CD1c-positive myeloid dendritic cell (primary cell): ENCODE measurements around the gene ANKRD55.
A peak's percentile ranks its signal among the peaks of the same experiment; 100 is the strongest.

Experiments
- DNase-seq: peaks from one replicate; pipeline ENCODE4 v3.0.0-alpha.2; 2016; ENCODE audit errors: extremely low spot score

ANKRD55 gene

DNA sequence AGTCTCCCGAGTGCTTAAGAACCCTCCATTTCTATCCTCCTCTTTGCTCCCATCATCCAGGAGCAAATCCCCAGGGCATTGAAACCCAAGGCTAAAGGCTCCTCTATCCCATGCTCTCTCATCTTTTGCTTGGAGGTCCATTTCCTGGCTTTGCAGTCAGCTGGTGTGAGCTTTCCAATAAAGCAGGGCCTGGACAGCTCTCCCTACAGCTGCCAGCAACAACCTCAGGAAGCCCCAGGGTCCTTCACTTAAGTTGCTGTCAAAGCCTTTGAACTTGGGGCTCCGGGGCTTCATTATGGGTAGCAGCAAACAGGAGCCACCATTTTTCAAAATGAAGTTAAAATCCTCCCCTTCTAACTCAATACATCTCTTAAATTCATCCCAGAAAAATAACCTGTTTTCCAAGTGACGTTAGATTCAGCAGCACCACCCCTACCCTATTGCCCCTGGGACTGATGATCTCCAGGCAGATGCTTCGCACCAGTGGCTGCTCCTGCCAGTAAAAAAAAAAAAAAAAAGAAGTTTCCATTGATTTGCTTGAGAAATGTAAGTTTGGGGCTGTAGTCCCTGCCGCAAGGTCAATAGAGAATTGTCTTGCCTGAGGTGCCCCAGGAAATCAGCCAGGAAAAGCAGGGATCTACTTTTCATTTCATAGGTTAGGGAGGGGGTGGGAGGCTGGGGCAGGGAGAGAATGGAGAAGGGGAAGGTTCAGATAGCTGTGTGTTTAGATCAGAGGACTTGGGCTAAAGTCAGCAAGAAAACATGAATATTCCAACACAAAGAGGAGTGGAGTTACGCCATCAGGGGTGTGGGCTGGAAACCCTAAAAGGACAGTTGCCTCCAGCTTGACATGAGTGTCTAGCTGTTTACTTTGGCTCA is 154.6 kb downstream of the ANKRD55 start:
- no peak for DNase-seq

DNA sequence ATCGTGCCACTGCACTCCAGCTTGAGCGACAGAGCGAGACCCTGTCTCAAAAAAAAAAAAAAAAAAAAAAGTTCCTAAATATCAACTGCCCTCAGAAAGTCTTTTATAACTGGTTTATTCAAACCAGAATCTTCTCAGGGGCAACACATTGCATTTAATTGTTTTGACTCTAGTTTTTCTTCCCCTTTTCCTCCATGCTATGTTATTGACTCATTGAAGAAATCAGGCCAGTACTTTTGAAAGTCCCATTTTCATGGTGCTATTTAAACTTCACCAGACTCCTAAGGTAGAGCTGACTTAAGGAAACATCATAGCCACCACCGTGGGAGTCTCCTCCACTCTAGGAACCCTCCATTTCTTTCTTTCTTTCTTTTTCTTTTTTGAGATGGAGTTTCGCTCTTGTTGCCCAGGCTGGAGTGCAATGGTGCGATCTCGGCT is 155.3 kb downstream of the ANKRD55 start:
- peak; percentile 39 for DNase-seq

DNA sequence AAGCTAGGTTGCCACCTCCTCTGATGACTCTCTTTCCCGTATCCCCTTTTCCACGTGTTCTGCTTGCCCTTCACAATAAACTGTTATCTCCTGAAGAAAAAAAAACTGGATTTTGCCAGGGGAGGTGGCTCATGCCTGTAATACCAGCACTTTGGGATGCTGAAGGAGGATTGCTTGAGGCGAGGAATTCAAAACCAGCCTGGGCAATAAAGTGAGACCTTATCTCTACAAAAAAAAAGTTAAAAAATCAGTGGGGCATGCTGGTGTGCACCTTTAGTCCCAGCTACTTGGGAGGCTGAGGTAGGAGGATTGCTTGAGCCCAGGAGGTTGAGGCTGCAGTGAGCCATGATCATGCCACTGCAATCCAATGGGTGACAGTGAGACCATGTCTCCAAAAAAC is 156.6 kb downstream of the ANKRD55 start:
- DNase-seq = no peak

DNA sequence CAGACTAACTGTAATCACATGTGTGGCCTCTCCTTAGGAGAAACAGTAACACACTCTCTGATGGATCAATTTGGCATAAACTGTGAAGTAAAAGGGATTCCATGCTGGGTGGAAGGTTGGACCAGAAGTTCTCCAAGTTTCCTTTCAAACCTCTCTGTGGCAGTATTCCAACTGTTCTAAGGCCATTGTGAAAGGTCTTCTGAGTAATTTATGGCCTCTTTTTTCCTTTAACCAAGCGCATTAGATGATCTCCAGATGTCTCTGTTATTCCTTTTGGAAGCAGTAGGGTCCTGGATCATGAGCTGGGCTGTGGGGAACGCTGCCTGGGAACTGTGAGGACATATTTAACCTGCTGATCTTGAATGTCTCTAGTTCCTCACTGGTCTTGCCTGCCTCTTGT is 157.8 kb downstream of the ANKRD55 start:
- DNase-seq = no peak

DNA sequence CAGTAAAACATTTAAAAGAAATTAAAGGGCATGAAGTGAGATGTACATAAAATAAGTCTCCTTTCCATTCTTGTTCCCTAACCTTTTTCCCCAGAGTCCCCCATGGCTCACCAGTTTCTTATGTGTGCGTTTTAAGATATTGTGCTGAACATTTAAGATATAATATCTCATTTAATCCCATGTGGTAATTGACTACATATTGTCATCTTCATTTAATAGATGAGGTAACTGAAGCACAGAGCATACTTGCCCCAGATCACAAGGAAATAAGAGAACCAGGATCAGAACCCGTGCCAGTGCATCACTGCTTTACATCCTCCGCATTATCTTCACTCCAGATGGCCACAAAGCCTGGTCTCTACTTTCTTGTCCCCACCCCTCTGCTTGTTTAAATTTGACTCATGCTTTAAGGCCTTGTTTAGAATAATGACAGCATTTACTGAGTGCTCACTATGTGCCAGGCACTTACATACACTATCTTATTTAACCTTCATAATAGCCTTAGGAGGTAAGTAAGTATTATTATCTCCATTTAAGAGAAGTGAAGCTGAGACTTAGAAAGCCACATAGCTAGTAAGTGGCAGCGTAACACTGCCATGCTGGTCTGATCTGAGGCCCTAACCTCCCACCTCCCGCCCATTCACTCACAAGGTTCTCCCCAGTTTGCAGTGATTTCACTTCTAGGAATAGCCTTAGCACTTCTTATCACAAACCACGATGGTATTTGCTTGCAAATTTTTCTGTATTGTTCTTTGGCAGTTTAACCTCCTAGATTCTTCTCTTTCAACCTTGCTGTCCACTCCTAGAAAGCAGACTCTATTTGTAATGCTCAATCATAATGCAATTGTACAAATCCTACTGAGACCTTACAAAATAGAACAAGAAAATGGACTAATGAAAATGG is 160.0 kb downstream of the ANKRD55 start:
- DNase-seq = peak; percentile 33

DNA sequence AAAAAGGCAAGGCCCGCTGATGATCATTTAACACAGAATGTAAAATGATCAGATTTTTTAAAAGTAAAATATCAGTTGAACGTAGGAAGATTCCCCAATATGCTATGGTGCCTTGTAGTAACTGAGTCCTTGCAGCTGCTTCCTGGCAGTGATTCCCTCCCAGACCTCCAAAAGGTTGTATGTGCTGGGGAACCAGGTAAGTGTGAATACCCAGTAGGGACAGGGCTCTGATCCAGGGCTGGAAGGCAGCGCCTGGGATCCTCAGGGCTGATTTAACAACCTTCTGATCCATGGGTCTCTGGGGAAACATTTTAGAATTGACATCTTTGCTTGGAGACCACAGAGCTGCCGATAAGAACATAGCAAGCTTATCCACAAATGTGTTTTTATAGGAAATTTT is 161.7 kb downstream of the ANKRD55 start:
- DNase-seq = no peak

DNA sequence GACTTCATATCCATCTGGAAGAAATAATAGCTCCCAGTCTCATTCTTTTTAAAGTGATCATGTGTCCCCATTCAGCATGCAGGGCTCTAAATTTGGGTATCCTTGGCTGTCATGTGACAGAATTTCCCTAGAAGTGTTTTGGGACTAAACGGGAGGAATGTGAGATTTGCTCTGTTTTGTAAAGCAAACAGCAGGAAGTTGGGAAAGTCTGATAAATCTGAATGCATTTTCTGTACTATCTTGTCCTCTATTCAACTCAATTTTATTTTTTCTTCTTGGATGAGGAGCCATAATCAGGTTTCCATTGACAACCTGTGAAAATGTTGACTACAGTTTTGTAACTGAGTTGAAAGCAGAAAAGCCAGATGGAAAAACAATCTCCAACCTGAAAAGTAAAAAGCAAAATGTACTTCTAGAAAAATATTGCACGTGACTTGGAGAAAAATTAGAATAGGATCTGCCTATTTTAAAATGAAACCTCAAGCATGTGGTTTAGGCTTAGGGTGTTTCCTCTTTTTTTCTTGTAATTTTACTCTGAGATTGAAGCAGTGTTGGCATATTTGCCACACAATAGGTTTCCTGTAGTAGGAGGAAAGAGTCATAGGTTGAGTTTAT is 162.2 kb downstream of the ANKRD55 start:
- DNase-seq = peak; percentile 75

DNA sequence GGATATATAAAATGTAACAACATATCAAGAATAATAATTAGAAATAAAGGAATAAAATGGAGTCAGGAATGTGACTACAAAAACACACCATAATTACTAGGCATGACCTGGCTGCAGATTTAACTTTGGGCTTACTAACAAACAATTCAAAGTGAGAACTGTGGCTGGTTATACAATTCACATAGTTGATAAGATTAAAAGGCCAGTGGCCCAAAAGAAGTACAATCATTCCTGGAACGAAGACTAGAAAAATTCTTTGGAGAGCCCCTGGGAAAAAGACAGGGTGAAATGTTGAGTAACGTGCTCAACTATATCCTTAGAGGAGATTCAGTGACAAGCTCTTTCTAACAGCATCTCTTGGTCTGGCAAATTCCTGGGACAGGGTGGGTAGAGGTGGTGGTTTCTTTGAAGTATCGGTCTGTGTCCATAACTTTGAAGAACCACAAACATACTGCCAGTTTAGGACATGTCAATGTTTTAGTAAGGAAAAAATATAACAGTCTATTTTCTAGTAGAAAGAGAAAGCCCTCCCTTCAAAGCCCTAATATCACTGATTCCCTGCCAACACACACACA is 163.4 kb downstream of the ANKRD55 start:
- DNase-seq = no peak

DNA sequence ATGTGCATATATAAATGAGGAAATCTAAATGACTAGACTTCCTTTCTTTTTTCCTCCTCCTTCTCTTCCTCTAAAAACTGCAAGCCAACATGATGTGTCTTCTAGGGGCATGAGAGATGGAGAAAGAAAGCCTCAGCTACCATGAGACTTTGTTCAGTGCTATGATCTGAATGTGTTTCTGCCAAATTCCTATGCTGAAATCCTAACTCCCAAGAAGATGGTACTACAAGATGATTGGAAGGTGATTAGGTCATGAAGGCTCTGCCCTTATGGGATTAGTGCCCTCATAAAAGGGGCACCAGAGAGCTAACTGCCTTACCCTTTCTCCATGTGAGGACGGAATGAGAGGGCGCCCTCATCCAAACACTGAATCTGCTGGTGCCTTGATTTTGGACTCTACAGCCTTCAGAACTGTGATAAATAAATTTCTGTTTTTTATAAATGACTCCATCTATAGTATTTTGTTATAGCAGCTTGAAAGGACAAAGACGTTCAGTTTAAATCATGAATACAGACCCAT is 166.1 kb downstream of the ANKRD55 start:
- DNase-seq = no peak

DNA sequence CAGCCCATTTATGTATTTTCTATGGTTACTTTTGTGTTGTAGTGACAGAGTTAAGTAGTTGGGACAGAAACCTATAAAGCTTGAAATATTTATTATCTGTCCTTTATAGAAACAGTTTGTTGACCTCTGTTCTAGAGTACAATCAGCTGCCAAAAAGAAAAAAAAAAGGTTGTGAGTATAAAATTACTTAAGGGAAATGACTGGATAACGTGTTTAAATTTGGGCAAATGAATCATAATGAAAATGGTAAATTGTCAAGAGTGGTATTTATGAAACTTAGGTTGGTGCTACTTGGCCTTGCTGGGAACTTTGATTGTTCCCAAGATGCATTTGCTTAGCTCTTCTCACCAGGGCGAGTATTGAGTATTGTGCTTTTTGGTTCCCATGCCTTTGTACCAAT is 168.1 kb downstream of the ANKRD55 start:
- DNase-seq = no peak

DNA sequence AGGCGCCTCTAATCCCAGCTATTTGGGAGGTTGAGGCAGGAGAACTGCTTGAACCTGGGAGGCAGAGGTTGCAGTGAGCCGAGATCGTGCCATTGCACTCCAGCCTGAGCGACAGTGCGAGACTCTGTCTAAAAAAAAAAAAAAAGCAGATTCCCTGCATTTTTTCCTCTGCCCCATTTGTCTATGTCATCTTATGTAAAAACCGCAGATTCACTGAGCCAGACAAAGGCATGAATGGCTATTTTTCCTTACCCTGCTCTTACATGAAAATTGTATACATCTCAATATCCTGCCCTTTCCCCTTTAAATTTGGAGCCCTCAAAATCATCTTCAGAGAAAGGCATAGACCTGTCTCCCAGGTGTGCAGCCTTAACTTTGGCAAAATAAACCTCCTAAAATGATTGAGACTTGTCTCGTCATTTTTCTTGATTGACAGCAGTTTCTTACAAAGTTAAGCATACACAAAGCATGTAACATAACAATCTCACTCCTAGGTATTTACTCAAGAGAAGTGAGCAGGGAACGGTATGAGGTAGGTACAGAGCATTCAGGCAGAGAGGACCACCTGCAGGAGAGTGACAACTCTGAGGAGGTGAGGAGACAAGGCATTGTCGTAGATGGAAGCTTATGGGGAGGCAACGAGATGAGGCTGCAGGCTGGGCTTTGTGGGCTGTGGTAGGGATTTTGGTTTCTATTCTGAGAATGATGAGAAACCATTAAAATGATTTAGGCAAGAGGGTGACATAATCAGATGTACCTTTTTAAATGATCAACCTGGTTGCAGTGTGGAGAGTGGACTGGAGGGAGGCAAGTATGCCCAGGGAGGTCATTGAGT is 172.6 kb downstream of the ANKRD55 start:
- no peak for DNase-seq

DNA sequence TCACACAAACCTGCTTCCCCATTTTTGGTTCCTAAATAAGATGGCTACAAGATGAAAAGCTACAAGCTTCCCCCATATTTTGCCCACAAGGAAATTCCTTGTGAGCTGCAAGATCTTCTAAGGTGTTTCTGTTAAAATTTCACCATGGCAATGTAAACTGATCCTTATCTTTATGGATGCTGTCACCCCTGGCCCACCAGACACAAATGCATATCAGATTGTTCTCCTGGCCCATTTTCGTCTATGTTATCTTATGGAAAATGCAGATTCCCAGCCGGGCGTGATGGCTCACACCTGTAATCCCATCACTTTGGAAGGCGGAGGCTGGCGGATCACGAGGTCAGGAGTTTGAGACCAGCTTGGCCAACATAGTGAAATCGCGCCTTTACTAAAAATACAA is 173.3 kb downstream of the ANKRD55 start:
- peak; percentile 27 for DNase-seq

DNA sequence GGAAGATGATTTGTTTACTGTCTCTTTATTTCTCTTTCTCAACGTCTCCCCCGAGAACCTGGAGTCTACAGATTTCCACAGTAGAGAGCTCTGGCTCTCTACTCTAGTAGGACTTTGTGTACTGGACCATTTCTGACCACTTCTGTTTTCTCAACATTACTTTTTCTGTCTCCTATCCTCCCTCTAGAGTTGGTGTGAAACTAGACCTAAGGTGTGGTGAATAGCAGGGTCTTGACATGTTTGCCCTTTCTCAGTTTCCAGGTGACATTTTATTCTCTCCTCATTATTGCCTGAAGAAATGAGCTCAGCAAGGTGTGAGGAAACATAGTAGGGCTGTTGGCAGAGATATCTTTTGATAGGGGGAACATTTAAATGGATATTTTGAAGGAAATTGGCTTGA is 176.3 kb downstream of the ANKRD55 start:
- DNase-seq = no peak

DNA sequence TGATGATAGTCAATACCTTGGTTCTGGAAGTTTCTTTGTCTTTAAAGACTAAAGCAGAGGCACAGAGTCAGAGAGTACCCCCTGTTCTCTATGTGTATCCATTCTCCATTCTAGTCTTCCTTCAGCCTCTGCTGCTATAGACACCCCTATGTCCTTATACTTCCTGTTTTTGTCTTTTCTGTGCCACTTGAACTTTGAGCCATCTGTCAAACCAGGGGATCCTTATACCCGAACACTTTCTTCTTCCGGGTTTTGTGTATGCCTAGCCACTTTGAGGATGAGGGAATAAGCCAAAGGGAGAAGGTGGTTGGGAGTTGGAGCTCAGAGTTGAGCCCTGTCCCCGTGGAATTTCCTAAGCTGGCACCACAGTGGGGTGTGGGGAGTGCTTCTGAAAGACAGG is 177.3 kb downstream of the ANKRD55 start:
- no peak for DNase-seq

DNA sequence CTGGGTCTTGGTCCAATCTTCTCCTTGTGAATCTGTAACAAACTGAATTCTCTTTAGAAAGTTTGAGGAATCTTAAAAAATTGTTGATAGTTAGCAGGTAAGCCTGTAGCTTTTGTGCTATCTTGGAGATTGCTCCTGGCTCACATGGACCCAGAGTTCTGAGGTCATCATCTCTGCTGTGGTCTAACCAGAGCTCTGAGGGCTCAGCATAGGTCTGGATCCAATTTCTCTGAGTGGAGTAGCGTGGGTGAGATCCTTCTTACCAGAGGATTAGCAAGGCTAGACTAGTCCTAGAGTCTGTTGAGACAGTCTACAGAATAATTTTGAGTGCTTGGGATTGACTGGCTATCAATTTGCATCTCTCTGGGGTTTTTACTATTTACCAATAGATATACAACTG is 177.8 kb downstream of the ANKRD55 start:
- DNase-seq = no peak

DNA sequence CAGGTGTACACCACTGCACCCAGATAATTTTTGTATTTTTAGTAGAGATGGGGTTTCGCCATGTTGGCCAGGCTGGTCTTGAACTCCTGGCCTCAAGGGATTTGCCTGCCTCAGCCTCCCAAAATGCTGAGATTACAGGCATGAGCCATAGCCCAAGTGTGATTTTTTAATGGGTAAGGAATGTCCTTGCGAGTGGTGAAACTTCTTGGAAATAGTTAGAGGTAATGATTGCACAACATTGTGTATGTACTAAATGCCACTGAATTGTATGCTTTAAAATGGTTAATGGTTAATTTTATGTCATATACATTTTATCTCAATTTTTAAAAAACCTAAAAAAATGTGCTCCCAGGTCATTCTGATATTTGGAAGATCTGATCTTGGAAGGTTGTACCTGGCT is 178.5 kb downstream of the ANKRD55 start:
- no peak for DNase-seq

DNA sequence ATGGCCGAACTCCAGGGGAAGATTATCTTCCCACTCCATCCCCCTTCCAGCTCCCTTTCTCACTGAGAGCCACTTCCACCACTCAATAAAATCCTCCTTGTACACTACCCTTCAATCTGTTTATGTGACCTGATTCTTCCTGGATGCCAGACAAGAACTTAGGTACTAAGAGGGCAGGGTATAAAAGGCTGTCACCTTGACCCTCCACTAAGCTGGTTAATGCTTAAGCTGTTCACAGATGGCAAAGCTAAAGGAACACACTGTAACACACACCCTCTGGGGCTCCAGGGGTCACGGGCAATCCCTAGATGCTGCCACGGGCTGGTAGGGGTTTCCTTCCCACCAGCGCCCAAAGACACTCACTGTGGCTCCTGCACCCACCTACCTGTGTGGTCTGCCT is 179.8 kb downstream of the ANKRD55 start:
- no peak for DNase-seq

DNA sequence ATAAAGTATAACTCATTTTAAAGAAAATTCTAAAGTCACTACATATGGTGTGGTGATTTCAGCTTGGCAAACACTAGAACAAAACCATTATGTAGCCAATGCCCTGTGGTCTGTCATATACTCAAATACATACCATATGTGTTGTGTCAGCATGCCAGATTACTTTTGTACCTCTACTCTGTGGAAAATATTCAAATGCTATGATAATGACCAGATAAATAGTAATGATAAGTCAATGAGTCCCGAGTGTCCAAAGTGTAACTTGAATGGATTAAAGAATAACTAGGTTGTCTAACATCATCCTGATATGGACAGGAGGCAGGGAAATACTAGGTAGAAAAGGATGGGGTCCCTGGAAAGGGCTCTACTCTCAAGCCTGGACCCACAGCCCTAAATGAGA is 180.4 kb downstream of the ANKRD55 start:
- no peak for DNase-seq

DNA sequence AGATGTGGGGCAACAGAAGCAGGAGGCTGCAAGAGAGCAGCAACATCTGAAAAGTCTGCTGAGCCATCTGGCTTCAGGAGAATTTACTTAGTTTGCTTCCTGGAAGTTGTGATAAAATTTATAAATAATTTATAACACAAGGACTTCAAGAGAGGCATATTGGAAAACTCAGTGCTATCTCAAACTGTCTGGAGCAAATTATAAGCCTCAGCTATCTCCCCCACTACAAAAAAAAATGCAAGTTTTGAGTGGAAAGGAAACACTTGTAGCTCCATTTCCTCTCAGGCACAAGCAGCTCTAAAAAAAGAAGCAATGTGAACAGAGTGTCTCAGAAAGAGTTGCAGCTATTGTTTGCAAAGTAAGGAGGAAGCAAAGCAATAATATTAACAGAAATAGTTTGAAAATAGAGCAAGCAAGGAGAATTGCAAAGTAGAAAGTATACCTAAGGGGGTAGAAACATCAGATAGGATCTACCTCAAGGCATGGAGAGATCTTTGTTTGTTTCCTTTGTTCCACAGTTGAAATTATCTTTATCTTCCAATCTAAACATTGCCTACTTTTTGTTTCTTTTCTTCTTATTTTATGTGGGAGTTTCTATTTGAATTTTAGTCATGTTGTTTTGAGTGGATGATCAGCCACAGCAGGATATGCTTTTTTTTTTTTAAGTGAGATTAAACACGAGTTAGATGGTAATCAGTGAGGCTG is 182.4 kb downstream of the ANKRD55 start:
- DNase-seq = no peak
